ENCODE results near the gene FXYD7.
"Not testable (repeated sequence)": the region's sequence is repeated elsewhere in the genome, so short reads cannot be mapped to it uniquely, and the experiment has no call there.

FXYD7 gene

GRCh38 chr19:35144600-35145436 is 1.8 kb downstream of the FXYD7 start:
- DNase-seq (ENCODE audit: low read depth): no peak

GRCh38 chr19:35146746-35147459 is 3.8 kb downstream of the FXYD7 start:
- DNase-seq (ENCODE audit: low read depth): no peak

- DNase-seq (ENCODE audit: low read depth): no peak
These were observed 6.4 kb downstream of the FXYD7 start for GRCh38 chr19:35149463-35149862.

DNA sequence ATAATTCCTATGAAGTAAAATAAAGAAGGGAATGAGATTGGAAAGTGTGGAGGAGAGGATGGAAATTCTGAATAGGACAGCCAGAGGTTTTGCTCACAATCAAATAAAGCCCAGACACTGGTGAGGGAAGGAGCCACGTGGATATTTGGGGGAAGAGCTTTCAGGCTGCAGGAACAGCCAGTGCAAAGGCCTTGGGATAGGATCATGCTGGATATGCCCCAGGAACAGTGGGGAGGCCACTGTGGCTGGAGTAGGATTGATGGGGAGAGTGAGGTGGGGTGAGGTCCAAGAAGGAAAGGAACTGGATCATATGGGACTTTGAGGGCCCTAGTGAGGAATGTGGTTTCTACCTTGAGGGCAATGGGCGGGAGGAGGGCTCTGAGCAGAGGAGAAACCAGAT is 7.4 kb downstream of the FXYD7 start:
- no peak for DNase-seq (ENCODE audit: low read depth)

GRCh38 chr19:35151273-35152065 is 8.4 kb downstream of the FXYD7 start:
- DNase-seq (ENCODE audit: low read depth): no peak

GRCh38 chr19:35153129-35153522 is 10.1 kb downstream of the FXYD7 start:
- not testable (repeated sequence) for DNase-seq (ENCODE audit: low read depth)

GRCh38 chr19:35153701-35154524 is 10.9 kb downstream of the FXYD7 start:
- no peak for DNase-seq (ENCODE audit: low read depth)

DNA sequence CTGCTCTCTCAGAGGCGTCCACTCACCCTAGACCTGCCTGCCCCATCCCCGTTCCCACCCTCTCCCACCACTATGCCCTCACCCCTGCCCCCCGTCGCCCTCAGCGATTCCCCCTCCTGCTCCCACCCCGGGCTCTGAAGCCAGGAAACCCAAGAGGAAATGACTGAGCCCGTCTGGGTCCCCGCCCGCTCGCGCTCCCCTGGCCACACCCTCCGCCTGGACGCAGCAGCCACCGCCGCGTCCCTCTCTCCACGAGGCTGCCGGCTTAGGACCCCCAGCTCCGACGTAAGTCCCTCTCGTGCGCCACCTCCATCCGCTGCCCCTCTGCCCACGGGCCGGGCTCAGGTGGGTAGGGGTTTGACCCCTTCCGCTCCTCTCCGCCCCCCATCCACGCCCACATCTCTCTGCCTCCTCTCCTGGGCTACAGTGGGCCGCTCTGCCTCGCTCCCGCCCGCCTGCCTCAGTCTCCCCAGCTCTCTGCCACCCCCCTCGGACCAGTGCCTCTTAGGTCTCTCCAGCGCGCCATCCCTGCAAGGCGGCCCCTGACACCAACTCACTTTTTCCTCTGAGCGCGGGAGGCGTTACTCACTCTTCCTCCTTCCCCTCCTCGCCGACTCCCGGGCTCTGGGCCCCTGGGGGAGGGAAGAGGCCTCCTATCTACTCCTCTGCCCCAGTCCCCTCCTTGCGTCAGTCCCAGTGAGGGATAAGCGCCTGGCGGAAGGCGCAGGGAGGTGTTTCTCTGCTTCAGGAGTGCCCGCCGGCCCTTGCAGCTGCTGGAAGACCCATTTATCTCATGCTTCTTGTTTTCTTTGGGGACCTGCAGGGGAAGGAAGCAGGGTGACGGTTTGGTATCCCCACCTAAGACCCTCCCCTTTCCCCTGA is 11.7 kb downstream of the FXYD7 start, which contains the start of gene FXYD5:
Gene FXYD5 (plus strand): TSS at position 211 of the 882 bp plus-strand sequence. CDS start 816 bp downstream, outside the sequence.
- no peak for DNase-seq (ENCODE audit: low read depth)

- DNase-seq (ENCODE audit: low read depth): no peak
These were observed 12.4 kb downstream of the FXYD7 start for GRCh38 chr19:35155441-35155840.

DNA sequence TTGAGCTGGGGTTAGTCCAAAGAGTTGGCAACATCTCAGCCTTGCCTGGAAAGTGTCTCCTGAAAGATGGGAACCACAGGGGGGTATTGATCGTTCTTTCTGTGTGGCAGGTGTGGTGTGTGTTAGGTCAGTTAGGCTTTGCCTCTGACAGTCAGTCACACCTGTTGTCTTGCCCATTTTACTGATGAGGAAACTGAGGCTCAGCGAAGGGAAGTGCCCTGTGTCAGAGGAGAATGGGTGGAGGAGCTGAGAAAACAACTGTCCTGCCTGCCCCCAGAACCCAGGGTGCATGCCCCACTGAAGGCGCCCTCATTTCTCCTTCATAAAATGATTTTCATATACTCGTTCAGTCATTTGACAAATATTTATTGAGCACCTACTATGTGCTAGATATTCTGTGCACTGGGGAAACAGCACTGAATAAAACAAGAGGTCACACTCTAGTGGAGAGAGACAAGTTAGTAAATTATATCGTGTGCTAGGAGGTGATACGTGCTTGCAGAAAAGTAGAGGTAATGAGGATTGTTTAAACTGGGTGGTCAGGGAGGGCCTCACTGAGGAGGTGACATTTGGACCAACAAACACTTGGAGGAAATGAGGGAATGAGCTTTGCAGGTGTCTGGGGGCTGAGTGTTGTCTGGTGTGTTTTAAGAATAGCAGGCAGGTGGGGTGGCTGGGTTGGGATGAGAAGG is 13.1 kb downstream of the FXYD7 start:
- DNase-seq (ENCODE audit: low read depth): no peak

- DNase-seq (ENCODE audit: low read depth): no peak
These were observed 13.6 kb downstream of the FXYD7 start for GRCh38 chr19:35156673-35157014.

DNA sequence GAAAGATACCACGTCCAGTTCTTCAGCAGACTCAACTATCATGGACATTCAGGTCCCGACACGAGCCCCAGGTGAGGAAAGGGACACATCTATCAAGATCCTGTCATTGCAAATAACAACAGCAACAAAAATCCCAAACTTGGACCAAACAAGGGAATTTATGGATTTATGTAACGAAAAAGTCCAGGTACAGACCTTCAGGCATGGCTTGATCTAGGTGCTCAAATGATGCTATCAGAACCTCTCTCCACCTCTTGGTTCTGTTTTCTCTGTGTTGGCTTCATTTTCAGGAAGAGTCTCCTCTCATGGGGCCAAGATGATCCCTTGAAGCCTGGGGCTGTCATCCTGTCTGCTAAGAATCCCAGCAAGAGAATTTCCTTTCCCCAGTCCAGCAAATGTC is 14.4 kb downstream of the FXYD7 start:
- DNase-seq (ENCODE audit: low read depth): no peak

- DNase-seq (ENCODE audit: low read depth): no peak
These were observed 16.6 kb downstream of the FXYD7 start for GRCh38 chr19:35159606-35160005.

- DNase-seq (ENCODE audit: low read depth): no peak
These were observed 17.8 kb downstream of the FXYD7 start for GRCh38 chr19:35160629-35161433.

GRCh38 chr19:35161434-35161743 is 18.3 kb downstream of the FXYD7 start:
- DNase-seq (ENCODE audit: low read depth): no peak

DNA sequence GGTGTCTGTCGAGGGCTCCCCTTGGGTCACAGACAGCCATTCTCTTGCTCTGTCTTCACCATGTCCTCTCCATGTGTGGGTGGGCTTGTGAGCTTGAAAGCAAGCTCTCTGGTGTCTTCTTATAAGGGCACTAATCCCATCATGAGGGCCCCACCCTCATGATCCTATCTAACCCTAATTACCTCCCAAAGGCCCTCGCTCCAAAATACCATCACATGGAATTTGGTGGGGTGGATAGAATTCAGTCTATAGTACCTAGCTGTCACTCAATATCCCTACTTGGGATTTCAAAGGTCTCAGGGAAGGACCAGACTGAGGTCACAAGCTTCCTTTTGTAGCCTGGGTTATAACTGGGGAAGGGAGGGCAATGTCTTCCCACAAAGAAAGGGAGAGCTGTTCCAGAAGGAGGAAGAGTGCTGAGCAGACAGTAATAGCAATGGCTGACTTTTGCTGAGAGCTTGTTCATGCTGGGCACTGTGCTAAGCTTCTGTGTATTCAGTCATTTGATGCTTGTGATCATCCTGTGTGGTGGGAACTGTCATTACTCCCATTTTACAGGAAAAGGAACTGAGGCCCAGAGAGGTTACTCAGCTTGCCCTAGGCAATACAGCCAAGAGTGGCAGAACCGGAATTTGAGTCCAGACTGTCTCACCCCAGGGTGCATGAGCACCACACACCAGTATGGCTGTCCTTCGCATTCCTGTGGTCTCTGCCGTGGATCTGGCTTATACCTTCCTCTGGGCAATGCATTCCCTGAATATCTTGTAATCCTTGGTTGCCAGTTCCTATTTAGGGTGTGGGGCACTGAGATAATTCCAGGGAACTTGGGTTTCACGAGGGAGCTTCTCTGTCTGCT is 19.6 kb downstream of the FXYD7 start:
- no peak for DNase-seq (ENCODE audit: low read depth)

- no peak for DNase-seq (ENCODE audit: low read depth)
These were observed 21.4 kb downstream of the FXYD7 start for GRCh38 chr19:35164418-35164817.

All from GM04504 (cell line).